DND-41 (cell line): ENCODE measurements around the gene SLC52A1.

Source experiments
- CTCF ChIP-seq: IDR thresholded peaks from 2 replicates; pipeline ENCODE4 v1.5.1; 2012; ENCODE audit warnings: borderline replicate concordance, low read length, moderate library complexity, mild to moderate bottlenecking; ENCODE audit not compliant: poor library complexity, severe bottlenecking; ENCODE audit errors: extremely low read depth
- EZH2 ChIP-seq: IDR thresholded peaks from 3 replicates; pipeline ENCODE4 v1.6.1; 2012; ENCODE audit warnings: borderline replicate concordance, low read depth, mild to moderate bottlenecking, moderate library complexity, low read length, inconsistent platforms; ENCODE audit not compliant: severe bottlenecking

DNA sequence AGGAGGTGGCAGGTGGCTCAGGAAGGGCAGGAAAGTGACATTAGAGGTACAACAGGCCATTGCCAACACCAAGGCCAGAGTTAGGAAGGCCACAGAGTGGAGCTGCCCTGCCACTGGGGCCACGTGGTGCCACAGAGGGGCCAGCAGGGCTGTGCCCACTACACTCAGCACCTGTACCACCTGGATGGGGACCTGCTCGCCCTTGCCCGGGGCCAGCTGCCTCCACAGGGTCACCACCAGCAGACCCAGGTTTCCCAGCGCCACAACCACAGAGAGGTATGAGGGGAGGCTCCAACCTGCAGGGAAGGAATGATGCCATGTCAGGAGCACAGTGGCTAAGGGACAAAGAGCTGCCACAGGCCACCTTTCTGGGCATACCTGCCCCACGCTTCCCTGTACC is 1.2 kb downstream of the SLC52A1 start:
- TF ChIP-seq CTCF (no peak), EZH2 (no peak)
